ENCODE data around the gene SUSD1. TPM values are rescaled to one million over a fixed set of nuclear protein-coding genes. Genes with fewer than 3 reads are reported as not detected.

The SUSD1 gene
- total RNA-seq, 1 experiment from 2014 or later, result 8.1 TPM

- no peak overlapping the region for H3K27ac Mint-ChIP-seq
- Histone ChIP-seq H3K79me1 (ENCODE audit: insufficient read depth, low read depth, low read length, poor library complexity, severe bottlenecking) (no peaks in the 10 kb centered on the region), H2BK20ac (ENCODE audit: low read depth, low read length, poor library complexity, severe bottlenecking) (no peak overlapping the region), H3K79me2 (ENCODE audit: insufficient read depth, low read length) (no peaks in the 10 kb centered on the region), H2BK120ac (ENCODE audit: low read depth, low read length, poor library complexity, severe bottlenecking) (no peak overlapping the region), H3K23ac (ENCODE audit: insufficient read length, low read depth, low read length) (no peak overlapping the region), H4K8ac (replicated peaks; ENCODE audit: insufficient read length, low read depth, low read length) (no peak overlapping the region), H2BK12ac (ENCODE audit: insufficient read length, low read depth, low read length) (no peak overlapping the region), H4K5ac (ENCODE audit: insufficient read length, low read depth, low read length) (no peak overlapping the region), H4K91ac (ENCODE audit: insufficient read length, low read depth, low read length) (no peak overlapping the region), H2BK5ac (ENCODE audit: insufficient read length, low read length) (no peak overlapping the region), H3K23me2 (ENCODE audit: insufficient read length, low read depth, low read length, poor library complexity, severe bottlenecking) (no peaks in the 10 kb centered on the region), H3K4me2 (ENCODE audit: insufficient read depth, insufficient read length, low read length) (no peak overlapping the region), H2AK5ac (ENCODE audit: insufficient read length, low read length) (no peak overlapping the region), H2AFZ (ENCODE audit: low read length) (no peak overlapping the region), H3T11ph (ENCODE audit: low read length) (no peak overlapping the region), H3K27ac (ENCODE audit: insufficient read length, low read depth, low read length) (no peak overlapping the region), H3K14ac (ENCODE audit: insufficient read depth, low read length) (no peak overlapping the region), H3K4me1 (ENCODE audit: insufficient read depth, low read length) (no peaks in the 10 kb centered on the region; the same call in 1 of the 2 replicates), H2BK15ac (ENCODE audit: low read depth, low read length) (no peak overlapping the region), H3K56ac (ENCODE audit: insufficient read length, low read depth, low read length) (no peak overlapping the region), H3K27me3 (ENCODE audit: insufficient read depth, low read length) (no peaks in the 10 kb centered on the region), H3K9ac (ENCODE audit: extremely low read depth, insufficient read length, low read length) (no peak overlapping the region), H4K20me1 (ENCODE audit: control insufficient read depth, insufficient read depth, insufficient read length) (no peaks in the 10 kb centered on the region), H3K9me3 (ENCODE audit: control insufficient read depth, low read depth, low read length) (no peaks in the 10 kb centered on the region), H3K4ac (ENCODE audit: low read depth, low read length) (no peak overlapping the region), H3K18ac (ENCODE audit: insufficient read length, low read depth, low read length) (no peak overlapping the region)
- WGBS (ENCODE audit: extremely low coverage, insufficient read length, low lambda C conversion rate), result no CpG with 5 or more reads among the region's 7 CpGs
- DNase-seq, result no peak
- no peaks in the 10 kb centered on the region for H3K36me3 Mint-ChIP-seq (ENCODE audit: insufficient read depth in 1 of 3, low read depth in 3 of 3)
- no peaks in the 10 kb centered on the region for H3K27me3 Mint-ChIP-seq (ENCODE audit: low read depth)
- TF ChIP-seq CTCF (conservative IDR thresholded peaks at IDR 0.05), result no peak
- no peaks in the 10 kb centered on the region for H3K9me3 Mint-ChIP-seq
- H3K4me1 Mint-ChIP-seq, result no peaks in the 10 kb centered on the region
- no peak overlapping the region for H3K4me3 Mint-ChIP-seq
Observed at GRCh38 chr9:112050544-112051475, 124.3 kb downstream of the SUSD1 start.
